Mesenchymal stem cell (in vitro differentiated cells and primary cell): Measurements from ENCODE around the gene DEK.
"Not testable (repeated sequence)": the region's sequence is repeated elsewhere in the genome, so short reads cannot be mapped to it uniquely, and the experiment has no call there.

ENCODE experiments used
- DNase-seq: peaks from one replicate; pipeline ENCODE4 v3.0.0-alpha.2; 2013
- H2AFZ ChIP-seq: one replicate; pipeline ENCODE4 v1.6.1; 2013; ENCODE audit warnings: low read depth, mild to moderate bottlenecking, control low read depth, inconsistent platforms, low read length, moderate library complexity
- H2AK5ac ChIP-seq: 2 replicates; pipeline ENCODE4 v1.6.1; 2013; ENCODE audit warnings: low read length, moderate library complexity, mild to moderate bottlenecking, inconsistent platforms; ENCODE audit not compliant: severe bottlenecking
- H2BK120ac ChIP-seq: one replicate; pipeline ENCODE4 v1.6.1; 2013; ENCODE audit warnings: low read depth, mild to moderate bottlenecking, inconsistent platforms, low read length, moderate library complexity
- H2BK12ac ChIP-seq, 2 experiments: one replicate each; pipeline ENCODE4 v1.6.1; 2013; ENCODE audit warnings: inconsistent platforms in 2 of 2, low read length in 2 of 2, mild to moderate bottlenecking in 2 of 2, moderate library complexity in 2 of 2, control low read depth in 1 of 2
- H2BK15ac ChIP-seq: one replicate; pipeline ENCODE4 v1.6.1; 2013; ENCODE audit warnings: mild to moderate bottlenecking, low read depth, inconsistent platforms; ENCODE audit not compliant: poor library complexity, severe bottlenecking
- H2BK5ac ChIP-seq: 2 replicates; pipeline ENCODE4 v1.6.1; 2013; ENCODE audit warnings: low read depth, mild to moderate bottlenecking, low read length, control low read depth, inconsistent platforms; ENCODE audit not compliant: poor library complexity, severe bottlenecking
- H3K14ac ChIP-seq, 2 experiments: one replicate each; pipeline ENCODE4 v1.6.1; 2013; ENCODE audit warnings: inconsistent platforms in 2 of 2, low read length in 2 of 2, control low read depth in 1 of 2, mild to moderate bottlenecking in 1 of 2, moderate library complexity in 1 of 2
- H3K18ac ChIP-seq, 2 experiments: one replicate each; pipeline ENCODE4 v1.6.1; 2013; ENCODE audit warnings: inconsistent platforms in 2 of 2, low read length in 2 of 2, control low read depth in 1 of 2, low read depth in 1 of 2, mild to moderate bottlenecking in 1 of 2
- H3K23ac ChIP-seq, 2 experiments: one replicate each; pipeline ENCODE4 v1.6.1; 2013; ENCODE audit warnings: inconsistent platforms in 2 of 2, low read length in 2 of 2, mild to moderate bottlenecking in 2 of 2, moderate library complexity in 2 of 2, control low read depth in 1 of 2
- H3K27ac ChIP-seq: 2 replicates; pipeline ENCODE4 v1.5.1; 2013; ENCODE audit warnings: mild to moderate bottlenecking, moderate library complexity, low read length, control low read depth, inconsistent platforms; ENCODE audit not compliant: poor library complexity, severe bottlenecking
- H3K27me3 ChIP-seq, 2 experiments: 2 replicates each; pipeline versions ENCODE4 v1.6.1 to v1.7.0; 2013; ENCODE audit warnings: low read length in 2 of 2, mild to moderate bottlenecking in 2 of 2, moderate library complexity in 2 of 2, control low read depth in 1 of 2, inconsistent platforms in 1 of 2; ENCODE audit not compliant: control insufficient read depth in 1 of 2, insufficient read depth in 1 of 2
- H3K36me3 ChIP-seq, 2 experiments: 2 replicates each; pipeline versions ENCODE4 v1.6.1 to v1.7.0; 2013; ENCODE audit warnings: low read length in 2 of 2, control low read depth in 1 of 2, inconsistent platforms in 1 of 2, low read depth in 1 of 2, mild to moderate bottlenecking in 1 of 2; ENCODE audit not compliant: insufficient read depth in 2 of 2, control insufficient read depth in 1 of 2
- H3K4ac ChIP-seq, 2 experiments: one replicate each; pipeline ENCODE4 v1.6.1; 2013; ENCODE audit warnings: inconsistent platforms in 2 of 2, low read length in 2 of 2, mild to moderate bottlenecking in 2 of 2, moderate library complexity in 2 of 2, control low read depth in 1 of 2, low read depth in 1 of 2
- H3K4me1 ChIP-seq: 2 replicates; pipeline ENCODE4 v1.6.1; 2013; ENCODE audit warnings: low read depth, low read length, control low read depth; ENCODE audit not compliant: control insufficient read depth, insufficient read depth
- H3K4me2 ChIP-seq: 2 replicates; pipeline ENCODE4 v1.6.1; 2013; ENCODE audit warnings: low read length, mild to moderate bottlenecking, inconsistent platforms; ENCODE audit not compliant: poor library complexity, severe bottlenecking
- H3K4me3 ChIP-seq, 2 experiments: 2 replicates each; pipeline versions ENCODE4 v1.5.1 to v1.7.0; 2013; ENCODE audit warnings: low read length in 2 of 2, mild to moderate bottlenecking in 2 of 2, control low read depth in 1 of 2, low read depth in 1 of 2; ENCODE audit not compliant: insufficient read depth in 1 of 2
- H3K79me1 ChIP-seq: replicated peaks from 2 replicates; pipeline ENCODE4 v1.6.1; 2013; ENCODE audit warnings: mild to moderate bottlenecking, control low read depth, low read length, inconsistent platforms; ENCODE audit not compliant: poor library complexity, severe bottlenecking
- H3K9ac ChIP-seq: 2 replicates; pipeline ENCODE4 v1.7.0; 2013; ENCODE audit warnings: mild to moderate bottlenecking, low read length, moderate library complexity
- H3K9me3 ChIP-seq: 2 replicates; pipeline ENCODE4 v1.7.0; 2013; ENCODE audit warnings: mild to moderate bottlenecking, low read length; ENCODE audit not compliant: control insufficient read depth
- H4K8ac ChIP-seq: one replicate; pipeline ENCODE4 v1.6.1; 2013; ENCODE audit warnings: inconsistent platforms, mild to moderate bottlenecking, low read length, moderate library complexity
- H4K91ac ChIP-seq: one replicate; pipeline ENCODE4 v1.6.1; 2013; ENCODE audit warnings: mild to moderate bottlenecking, low read length, inconsistent platforms
- WGBS: methylation state at CpG from one replicate; pipeline ENCODE4 v1.1.7; 2013; ENCODE audit warnings: mixed read lengths; 5-methylcytosine and 5-hydroxymethylcytosine counted together

Gene DEK

DNA sequence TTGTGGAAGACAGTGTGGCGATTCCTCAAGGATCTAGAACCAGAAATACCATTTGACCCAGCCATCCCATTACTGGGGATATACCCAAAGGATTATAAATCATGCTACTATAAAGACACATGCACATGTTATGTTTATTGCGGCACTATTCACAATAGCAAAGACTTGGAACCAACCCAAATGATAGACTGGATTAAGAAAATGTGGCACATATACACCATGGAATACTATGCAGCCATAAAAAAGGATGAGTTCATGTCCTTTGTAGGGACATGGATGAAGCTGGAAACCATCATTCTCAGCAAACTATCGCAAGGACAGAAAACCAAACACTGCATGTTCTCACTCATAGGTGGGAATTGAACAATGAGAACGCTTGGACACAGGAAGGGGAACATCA, 30.6 kb downstream of the DEK start:
- not testable (repeated sequence) for H2BK120ac ChIP-seq, H4K8ac ChIP-seq, H3K79me1 ChIP-seq, H4K91ac ChIP-seq, H3K9me3 ChIP-seq, H2AK5ac ChIP-seq, H3K23ac ChIP-seq, H3K4me1 ChIP-seq, H2AFZ ChIP-seq, H2BK5ac ChIP-seq, H3K4me2 ChIP-seq, H3K9ac ChIP-seq, H3K27ac ChIP-seq, H3K4me3 ChIP-seq, H2BK12ac ChIP-seq, DNase-seq, H3K4ac ChIP-seq, H2BK15ac ChIP-seq, H3K14ac ChIP-seq, H3K18ac ChIP-seq, H3K27me3 ChIP-seq
- WGBS, result 100% methylated on average over 1 of the region's 4 CpGs
- peaks cover 8 to 55% of the 10 kb centered on the region in 2 experiments for H3K36me3 ChIP-seq

DNA sequence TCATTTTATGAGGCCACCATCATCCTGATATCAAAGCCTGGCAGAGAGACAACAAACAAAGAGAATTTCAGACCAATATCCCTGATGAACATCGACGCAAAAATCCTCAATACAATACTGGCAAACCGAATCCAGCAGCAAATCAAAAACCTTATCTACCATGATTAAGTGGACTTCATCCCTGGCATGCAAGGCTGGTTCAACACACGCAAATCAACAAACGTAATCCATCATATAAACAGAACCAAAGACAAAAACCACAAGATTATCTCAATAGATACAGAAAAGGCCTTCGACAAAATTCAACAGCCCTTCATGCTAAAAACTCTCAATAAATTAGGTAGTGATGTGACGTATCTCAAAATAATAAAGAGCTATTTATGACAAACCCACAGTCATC, 32.5 kb downstream of the DEK start:
- H3K14ac ChIP-seq, H2BK5ac ChIP-seq, H4K8ac ChIP-seq, H3K4me3 ChIP-seq, H2AFZ ChIP-seq, H3K4me2 ChIP-seq, H3K4me1 ChIP-seq, H3K27me3 ChIP-seq, H2BK12ac ChIP-seq, H3K27ac ChIP-seq, H2AK5ac ChIP-seq, H3K9me3 ChIP-seq, H3K9ac ChIP-seq, H2BK120ac ChIP-seq, H3K4ac ChIP-seq, DNase-seq, H3K23ac ChIP-seq, H2BK15ac ChIP-seq, H3K18ac ChIP-seq, H4K91ac ChIP-seq: not testable (repeated sequence)
- Histone ChIP-seq H3K79me1 (peaks cover 12% of the 10 kb centered on the region), H3K36me3 (peaks cover 11 to 57% of the 10 kb centered on the region in 2 experiments)
- 91% methylated on average over 5 of the region's 7 CpGs for WGBS

DNA sequence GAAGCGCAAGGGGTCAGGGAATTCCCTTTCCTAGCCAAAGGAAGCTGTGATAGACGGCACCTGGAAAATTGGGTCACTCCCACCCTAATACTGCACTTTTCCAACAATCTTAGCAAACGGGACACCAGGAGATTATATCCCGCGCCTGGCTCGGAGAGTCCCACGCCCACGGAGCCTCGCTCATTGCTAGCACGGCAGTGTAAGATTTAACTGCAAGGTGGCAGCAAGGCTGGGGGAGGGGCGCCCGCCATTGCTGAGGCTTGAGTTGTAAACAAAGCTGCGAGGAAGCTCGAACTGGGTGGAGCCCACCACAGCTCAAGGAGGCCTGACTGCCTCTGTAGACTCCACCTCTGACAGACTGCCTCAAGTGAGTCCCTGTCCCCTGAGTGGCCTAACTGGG, 35.7 kb downstream of the DEK start:
- DNase-seq, H4K8ac ChIP-seq: not testable (repeated sequence)

DNA sequence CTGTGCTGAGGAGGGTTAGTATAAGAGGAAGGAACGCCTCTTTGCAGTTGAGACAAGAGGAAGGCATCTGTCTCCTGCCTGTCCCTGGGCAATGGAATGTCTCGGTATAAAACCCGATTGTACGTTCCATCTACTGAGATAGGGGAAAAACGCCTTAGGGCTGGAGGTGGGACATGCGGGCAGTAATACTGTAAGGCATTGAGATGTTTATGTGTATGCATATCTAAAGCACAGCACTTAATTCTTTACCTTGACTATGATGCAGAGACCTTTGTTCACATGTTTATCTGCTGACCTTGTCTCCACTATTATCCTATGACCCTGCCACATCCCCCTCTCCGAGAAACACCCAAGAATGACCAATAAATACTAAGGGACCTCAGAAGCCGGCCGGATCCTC, 37.2 kb downstream of the DEK start:
- H3K4me1 ChIP-seq, H2BK15ac ChIP-seq, DNase-seq, H2BK120ac ChIP-seq, H4K91ac ChIP-seq, H2BK12ac ChIP-seq, H3K27ac ChIP-seq, H2BK5ac ChIP-seq, H3K4ac ChIP-seq, H3K23ac ChIP-seq, H3K14ac ChIP-seq, H3K9ac ChIP-seq, H3K9me3 ChIP-seq, H3K4me2 ChIP-seq, H4K8ac ChIP-seq, H2AFZ ChIP-seq, H3K4me3 ChIP-seq, H2AK5ac ChIP-seq, H3K27me3 ChIP-seq, H3K18ac ChIP-seq: not testable (repeated sequence)
- peaks cover 11% of the 10 kb centered on the region for H3K79me1 ChIP-seq
- H3K36me3 ChIP-seq, result peaks cover 13 to 70% of the 10 kb centered on the region in 2 experiments
- WGBS, result 98% methylated on average over 4 of the region's 9 CpGs

More for the DNA sequence above, 35.7 kb downstream of the DEK start:
- not testable (repeated sequence) for H3K27ac ChIP-seq, H3K4ac ChIP-seq, H2BK15ac ChIP-seq, H4K91ac ChIP-seq, H2AFZ ChIP-seq, H3K27me3 ChIP-seq, H3K9me3 ChIP-seq, H3K23ac ChIP-seq, H2AK5ac ChIP-seq, H2BK5ac ChIP-seq, H3K14ac ChIP-seq, H3K9ac ChIP-seq, H2BK120ac ChIP-seq, H3K4me2 ChIP-seq, H3K18ac ChIP-seq, H3K4me1 ChIP-seq, H2BK12ac ChIP-seq, H3K4me3 ChIP-seq
- H3K79me1 ChIP-seq, result peaks cover 11% of the 10 kb centered on the region
- peaks cover 13 to 61% of the 10 kb centered on the region in 2 experiments for H3K36me3 ChIP-seq
- over 99% methylated on average over 14 of the region's 14 CpGs for WGBS
